GM19035 (cell line): ENCODE data around the gene ADGRA1.
"Not testable (repeated sequence)": the region's sequence is repeated elsewhere in the genome, so short reads cannot be mapped to it uniquely, and the experiment has no call there.

Experiments used
- ATAC-seq: cut with Tn5 transposase; IDR thresholded peaks from one replicate; pipeline ENCODE4 v1.9.1; 2021; ENCODE audit not compliant: unreplicated experiment

Gene ADGRA1

GRCh38 chr10:133110133-133110532 lies 22.4 kb downstream of the ADGRA1 start:
- ATAC-seq: no peak

- no peak for ATAC-seq
Observed at GRCh38 chr10:133110609-133111275, 23.0 kb downstream of the ADGRA1 start.

GRCh38 chr10:133111640-133112039 lies 23.9 kb downstream of the ADGRA1 start:
- ATAC-seq: not testable (repeated sequence)

GRCh38 chr10:133113146-133113830 lies 25.6 kb downstream of the ADGRA1 start:
- ATAC-seq: no peak

GRCh38 chr10:133113847-133114246 lies 26.1 kb downstream of the ADGRA1 start:
- no peak for ATAC-seq

GRCh38 chr10:133114251-133114650 lies 26.5 kb downstream of the ADGRA1 start:
- no peak for ATAC-seq

- no peak for ATAC-seq
Observed at GRCh38 chr10:133114726-133115452, 27.2 kb downstream of the ADGRA1 start.

- no peak for ATAC-seq
Observed at GRCh38 chr10:133115453-133115842, 27.7 kb downstream of the ADGRA1 start.

GRCh38 chr10:133115976-133116375 lies 28.3 kb downstream of the ADGRA1 start:
- no peak for ATAC-seq

- no peak for ATAC-seq
Observed at GRCh38 chr10:133116455-133116854, 28.7 kb downstream of the ADGRA1 start.

- ATAC-seq: no peak
Observed at GRCh38 chr10:133117036-133117687, 29.4 kb downstream of the ADGRA1 start.

GRCh38 chr10:133117688-133118071 lies 30.0 kb downstream of the ADGRA1 start:
- ATAC-seq: no peak

- ATAC-seq: no peak
Observed at GRCh38 chr10:133121479-133121878, 33.8 kb downstream of the ADGRA1 start.

GRCh38 chr10:133122171-133122935 lies 34.6 kb downstream of the ADGRA1 start:
- ATAC-seq: no peak

GRCh38 chr10:133123050-133123745 lies 35.5 kb downstream of the ADGRA1 start:
- ATAC-seq: no peak

GRCh38 chr10:133123746-133124356 lies 36.1 kb downstream of the ADGRA1 start:
- no peak for ATAC-seq

- no peak for ATAC-seq
Observed at GRCh38 chr10:133124357-133125211, 36.9 kb downstream of the ADGRA1 start.

GRCh38 chr10:133125901-133126300 lies 38.2 kb downstream of the ADGRA1 start:
- ATAC-seq: no peak
